NK-92 (cell line): ENCODE measurements around the gene ASPG.

ENCODE experiments used
- DNase-seq: peaks from one replicate; lab custom pipeline; 2025; ENCODE audit not compliant: unreplicated experiment; lab: John Stamatoyannopoulos, UW

Gene ASPG

DNA sequence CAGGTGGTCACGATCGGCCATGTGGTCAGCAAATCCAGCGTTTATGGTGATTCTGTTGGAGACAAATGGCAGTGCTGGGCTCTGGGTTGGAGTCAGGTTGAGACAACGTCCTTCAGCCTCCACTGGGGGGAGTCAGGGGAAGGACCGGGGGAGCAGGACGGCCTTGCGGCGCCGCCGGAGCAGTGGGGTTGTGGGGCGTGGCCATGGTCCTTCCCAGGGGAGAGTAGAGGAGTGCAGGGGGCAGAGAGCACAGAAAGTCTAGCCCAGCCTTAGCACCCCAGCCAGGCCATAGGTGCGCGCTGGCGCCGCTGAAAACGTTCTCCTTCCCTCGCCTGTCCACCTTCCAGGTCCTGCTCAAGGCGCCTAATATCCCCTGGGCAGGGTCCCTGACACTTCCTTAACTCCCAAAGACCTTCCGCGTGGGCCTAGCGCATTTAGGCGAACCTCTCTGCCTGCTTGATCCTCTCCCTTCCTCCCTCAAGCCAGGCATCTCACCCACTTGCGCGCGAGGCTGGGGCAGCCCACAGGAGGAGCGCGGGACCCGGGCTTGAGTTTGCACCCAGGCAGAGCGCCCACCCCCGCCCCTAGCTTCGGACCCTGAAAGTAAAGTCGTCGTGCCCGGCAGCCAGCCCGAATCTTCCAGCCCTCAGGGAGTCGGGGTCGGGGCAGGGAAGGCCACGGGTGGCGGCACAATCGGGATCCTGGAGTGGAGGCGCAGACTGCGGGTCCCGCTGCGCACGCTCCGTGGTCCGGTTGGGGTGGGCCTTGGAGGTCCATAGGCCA, 49.8 kb downstream of the ASPG start:
- no peak for DNase-seq

DNA sequence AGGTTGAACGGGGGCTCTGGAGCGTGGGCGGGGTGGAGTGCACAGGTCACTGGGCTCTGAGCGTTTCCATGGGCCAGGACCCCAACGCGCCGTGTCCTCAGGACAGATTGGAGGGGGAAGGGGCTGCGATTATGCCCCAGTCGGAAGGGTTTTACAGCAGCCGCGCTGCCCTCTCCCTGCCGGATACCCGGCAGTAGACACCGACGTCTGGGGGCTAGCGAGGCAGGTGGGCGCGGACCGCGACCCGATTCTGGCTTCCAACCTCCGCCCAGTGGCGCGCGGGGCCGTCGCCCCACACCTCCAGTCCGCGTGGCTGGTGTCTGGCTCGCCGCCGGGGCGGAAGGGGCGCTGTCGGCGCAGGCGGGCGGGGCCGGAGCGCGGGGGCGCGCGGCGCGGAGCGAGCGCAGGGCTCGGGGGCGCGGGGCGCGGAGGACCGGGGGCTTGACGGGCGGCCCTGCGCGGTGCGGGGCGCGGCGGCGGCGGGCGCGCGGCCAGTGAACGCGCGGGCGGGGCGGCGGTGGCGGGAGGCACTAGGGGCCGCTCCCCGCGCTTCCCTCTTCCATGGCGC, 50.5 kb downstream of the ASPG start:
- DNase-seq = no peak

DNA sequence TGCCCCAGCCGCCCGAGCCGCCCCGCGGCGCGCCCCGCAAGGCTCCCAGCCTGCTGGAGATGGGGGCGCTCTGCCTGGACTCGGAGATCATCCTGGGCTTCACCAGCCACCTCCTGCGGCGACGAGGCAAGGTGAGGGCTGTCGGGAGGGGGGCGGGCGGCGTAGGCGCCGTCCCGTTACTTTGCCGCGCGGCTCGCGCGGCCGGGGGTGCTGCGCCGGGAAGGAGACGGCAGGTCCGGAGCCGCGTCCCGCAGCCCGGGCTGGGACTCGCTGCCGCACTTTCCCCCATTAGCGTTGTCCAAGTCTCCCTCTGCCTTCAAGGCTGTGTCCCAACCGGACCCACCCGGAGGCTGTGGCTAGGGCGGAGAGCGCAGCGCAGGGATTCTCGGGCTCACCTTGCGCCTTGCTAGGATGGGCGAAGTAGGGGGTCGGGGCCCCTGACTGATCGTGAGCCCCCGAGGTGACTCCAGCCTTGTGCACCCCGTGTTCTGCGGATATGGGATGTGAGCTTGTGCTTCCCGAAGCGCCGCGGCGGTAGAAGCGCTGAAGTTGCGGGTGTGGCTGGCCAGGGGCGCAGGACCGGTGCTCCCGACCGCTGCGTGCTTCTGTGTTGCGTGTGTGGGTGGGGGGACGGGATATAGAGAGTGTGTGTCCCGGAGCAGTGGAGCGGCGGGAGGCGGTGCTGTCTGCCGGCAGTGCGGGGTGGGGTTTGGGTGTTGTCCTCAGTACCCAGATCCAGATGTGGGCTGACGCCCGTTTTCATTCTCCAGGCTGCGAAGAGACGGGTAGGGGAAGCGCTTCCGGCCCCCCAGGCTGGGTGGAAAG, 51.2 kb downstream of the ASPG start:
- no peak for DNase-seq

DNA sequence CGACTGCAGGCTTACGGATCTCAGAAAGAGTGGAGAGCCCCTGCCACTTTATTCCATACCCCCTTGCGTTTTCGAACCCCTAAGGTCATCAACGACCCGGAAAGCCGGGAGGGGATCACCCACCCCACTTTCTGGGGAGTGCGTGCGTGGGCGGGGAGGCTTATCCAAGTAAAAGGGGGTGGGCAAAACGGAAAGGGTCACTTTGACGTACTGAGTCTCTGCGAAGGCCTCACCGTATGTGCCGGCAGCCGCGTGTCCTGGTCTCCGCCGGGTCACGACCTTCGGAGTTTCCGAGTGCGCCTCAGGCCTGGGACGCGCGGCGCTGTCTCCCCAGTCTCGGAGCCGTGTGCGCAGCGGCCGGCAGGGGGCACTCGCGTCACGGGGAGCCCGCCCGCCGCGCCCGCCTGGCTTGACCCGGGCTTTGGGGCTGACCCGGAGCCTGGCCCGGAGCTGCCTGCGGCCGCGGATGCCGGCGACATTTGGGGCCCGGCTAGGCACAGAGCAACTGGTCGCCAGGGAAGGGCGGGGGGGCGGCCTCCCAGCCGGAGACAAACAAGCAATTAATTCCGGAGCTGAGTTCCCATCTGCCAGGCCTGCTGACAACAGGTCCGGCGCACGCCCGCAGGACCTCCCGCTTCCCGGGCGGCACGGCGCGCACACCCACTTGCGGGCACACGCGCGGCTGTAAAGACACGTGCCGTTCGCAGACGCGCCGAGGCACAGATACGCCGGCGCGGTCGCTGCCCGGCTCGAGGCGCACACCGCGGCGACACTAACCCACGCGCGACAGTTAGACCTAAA, 52.0 kb downstream of the ASPG start:
- no peak for DNase-seq

DNA sequence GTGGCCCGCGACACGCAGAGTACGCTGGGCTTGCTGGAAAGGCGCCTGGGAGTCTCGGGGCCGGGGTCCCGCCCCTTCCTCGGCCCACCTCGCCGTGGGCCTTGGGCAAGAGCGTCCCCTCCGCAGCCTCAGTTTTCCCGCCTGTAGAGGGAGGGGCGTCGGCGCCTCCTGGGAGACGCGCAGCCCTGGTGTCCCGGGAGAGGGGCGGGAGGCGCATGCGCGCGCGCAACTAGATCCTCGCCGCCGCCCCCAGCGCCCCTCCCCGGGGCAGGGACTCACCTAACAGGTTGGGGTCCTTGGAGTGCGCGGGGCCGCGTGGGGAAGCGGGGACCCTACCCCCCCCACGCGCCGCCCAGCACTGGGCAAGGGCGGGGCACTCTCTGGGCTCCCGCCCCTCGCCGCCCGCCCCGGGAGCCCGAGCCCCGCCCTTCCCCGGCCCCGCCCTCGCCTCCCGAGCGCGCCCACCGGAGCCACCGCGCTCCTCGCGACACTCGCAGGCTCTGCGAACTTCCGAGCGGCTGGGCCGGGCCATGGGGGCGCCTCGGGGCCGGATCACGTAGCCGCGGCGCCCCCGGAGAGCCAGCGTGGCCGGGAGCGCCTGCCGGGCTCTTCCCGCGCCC, 52.7 kb downstream of the ASPG start, which contains the start of gene KIF26A:
KIF26A (plus strand) TSS at position 490 of the 620 bp plus-strand sequence. CDS start 136 bp downstream, outside the sequence.
- DNase-seq = no peak

DNA sequence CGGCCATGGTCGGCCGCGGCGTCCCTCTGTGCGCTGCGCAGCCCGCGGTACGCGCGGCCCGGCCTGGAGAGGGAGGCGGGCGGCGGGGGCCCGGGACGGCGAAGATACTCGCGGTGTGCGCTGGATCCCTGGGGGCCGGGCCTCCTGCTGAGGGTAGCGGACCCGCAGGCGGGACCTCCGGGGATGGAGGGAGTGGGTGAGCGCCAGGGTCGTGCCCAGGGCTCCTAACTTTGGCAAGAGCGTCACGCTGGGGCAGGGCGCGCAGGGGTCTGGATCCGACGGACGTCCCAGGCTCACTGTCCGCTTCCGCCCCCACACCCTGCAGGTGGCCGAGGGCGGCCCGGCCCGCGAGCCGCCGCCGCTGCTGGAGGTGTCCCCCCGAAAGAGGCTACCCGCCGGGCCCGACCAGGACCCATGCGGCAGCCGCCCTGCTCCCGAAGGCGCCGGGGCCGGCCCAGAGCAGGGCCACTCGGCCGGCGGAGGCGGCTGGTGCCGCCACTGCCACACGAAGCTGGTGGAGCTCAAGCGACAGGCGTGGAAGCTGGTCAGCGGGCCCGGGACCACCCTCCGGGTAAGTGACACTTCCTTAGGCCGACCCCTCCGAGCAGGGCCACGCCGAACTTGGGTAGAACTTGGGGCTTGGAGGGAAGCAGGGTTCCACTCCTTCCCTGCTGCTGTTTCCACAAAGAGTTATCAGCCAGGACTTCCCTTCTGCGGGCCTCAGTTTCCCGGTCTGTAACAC, 53.4 kb downstream of the ASPG start:
- DNase-seq = no peak

DNA sequence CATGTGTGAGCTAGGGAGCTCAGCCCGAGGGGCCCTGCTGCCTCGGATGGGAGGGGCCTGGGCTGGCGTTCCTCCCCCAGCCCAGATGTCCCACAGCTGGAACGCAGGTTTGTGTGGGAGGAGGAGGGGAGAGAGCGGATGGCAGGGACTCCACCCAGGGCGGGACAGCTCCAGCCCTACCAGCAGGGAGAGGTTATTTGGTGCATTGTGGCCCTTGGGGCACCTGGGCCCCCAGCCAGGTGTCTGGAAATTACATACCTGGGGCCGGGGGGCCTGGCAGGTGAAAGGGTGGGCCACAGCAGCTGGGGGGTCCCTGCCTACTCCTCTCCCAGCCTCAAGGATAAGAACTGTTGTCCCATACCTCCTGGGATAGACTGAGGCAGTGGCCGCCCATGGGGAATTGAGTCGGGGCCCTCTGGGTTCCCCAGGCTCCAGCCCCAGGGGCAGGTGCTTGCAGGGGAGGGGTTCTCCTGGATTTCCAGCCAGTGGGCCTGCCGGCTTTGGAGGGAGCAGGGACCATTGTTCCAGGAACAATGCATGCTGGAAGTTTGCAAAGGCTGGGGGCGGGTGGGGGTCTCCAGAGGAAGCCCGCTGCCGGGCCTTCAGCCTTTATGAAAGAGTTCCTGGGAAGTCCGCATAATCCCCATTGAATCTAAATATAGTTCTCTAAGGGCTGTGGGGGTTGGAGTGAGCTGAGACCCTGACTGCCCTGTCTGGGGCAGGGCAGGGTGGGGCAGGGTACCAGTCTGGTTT, 54.1 kb downstream of the ASPG start:
- no peak for DNase-seq

DNA sequence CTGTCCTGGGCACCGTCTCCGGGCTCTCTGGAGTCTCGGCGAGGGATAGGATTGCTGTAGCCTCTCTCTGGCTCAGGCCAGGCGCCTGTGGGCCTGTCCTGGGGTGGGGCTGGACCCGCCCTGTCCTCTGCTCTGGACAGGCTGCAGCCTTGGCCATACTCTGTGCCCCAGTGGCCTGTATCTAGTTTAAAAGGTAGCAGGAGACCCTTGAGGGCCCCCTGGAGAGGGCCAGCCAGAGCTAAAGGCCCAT, 54.6 kb downstream of the ASPG start:
- DNase-seq = no peak

DNA sequence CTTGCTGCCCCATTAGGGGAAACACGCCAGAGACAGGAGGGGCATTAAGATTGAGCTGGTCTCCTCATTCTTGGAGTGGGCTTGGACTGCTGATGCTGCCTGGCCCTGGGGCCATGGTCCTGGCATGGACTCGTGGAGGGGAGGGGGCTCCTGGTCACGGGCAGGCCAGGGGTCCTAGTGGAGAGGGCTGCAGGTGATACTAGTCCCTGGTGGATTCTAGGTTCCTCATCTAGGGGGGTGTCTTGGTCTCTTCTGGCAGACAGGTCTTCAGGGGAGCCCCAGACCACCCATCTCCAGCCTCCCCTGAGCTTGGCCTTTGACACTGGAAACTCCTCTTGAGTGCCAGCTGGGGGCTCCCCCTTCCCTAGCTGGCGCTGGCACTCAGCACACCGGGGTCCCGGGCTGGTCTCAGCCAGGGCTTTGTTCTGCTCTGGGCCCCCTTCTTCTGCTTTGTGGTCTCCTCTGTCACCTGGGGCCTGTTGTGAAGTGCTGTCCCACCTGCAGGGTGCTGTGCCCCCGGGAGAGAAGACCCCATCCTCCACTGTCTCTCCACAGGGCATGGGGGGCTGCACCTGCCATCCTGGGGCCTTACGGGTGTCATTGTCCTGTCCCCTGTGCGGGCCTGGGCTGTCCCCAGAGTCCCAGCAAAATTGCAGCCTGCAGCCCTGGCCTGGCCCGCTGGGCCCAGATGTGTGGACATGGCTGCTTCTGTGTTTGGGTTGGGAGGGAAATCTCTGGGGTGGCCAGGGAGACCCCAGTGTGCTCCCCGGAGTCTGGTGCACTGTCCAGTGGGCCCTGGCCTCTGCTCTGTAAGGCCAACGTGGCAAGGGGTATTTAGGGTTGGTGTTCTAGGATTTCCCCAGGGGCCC, 55.2 kb downstream of the ASPG start:
- DNase-seq = no peak

DNA sequence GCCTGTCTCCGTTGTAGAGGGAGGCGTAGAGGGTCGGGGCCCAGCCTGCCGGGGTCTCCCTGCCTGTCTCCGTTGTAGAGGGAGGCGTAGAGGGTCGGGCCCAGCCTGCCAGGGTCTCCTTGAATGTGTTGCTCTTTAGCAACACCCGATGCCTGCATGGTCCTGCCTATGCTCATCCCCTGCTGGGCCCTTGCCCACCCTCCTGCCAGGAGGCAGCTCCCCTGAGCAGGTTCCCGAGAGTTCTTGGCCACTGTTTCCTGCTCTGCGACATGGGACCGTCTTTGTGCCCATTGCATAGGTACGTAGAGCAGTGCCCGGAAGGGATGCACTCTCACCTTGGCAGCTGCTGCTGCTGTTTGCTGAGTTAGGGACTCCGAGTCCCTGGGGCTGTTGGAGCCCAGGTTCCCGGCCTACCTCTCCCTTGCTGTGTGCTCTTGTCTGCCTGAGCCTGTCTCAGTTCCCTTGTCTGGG, 56.2 kb downstream of the ASPG start:
- no peak for DNase-seq

DNA sequence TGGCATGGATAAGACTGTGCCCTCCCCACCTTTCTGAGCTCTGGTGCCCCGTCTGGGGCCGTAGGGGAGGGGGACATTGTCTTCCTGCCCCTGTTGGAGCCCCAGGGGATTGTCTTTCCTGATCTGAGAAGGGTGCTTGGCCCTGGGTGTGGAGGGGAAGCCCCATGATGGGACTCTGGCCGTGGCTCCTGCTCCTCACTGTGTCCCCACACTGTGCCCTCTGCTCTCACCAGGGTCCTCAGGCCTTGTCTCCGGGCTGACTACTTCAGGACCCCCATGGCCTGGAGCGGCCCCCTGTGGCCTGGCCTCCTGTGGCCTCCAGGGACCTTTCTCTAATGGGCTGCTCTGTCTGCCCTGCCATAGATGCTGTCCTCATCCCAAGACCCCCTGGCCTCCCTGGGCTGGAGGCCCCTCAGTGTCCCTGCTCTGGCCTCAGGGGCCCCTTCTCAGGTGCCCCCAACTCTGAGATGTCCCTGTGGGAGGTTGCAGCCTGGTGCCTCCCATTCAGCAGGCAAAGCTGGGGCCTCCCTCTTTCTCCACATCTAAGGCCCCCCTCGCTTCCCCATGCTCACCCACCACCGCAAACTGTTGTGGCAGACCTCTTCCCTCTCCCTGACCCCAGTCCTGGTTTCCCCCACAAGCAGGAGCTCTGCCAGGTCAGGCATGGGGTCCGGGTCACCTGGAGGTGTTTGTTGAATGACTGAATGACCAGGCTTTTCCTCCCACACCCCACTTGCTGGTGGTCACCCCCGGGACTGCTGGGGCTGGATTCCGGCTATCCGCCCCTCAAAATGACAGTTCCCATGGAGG, 56.8 kb downstream of the ASPG start:
- DNase-seq = no peak

DNA sequence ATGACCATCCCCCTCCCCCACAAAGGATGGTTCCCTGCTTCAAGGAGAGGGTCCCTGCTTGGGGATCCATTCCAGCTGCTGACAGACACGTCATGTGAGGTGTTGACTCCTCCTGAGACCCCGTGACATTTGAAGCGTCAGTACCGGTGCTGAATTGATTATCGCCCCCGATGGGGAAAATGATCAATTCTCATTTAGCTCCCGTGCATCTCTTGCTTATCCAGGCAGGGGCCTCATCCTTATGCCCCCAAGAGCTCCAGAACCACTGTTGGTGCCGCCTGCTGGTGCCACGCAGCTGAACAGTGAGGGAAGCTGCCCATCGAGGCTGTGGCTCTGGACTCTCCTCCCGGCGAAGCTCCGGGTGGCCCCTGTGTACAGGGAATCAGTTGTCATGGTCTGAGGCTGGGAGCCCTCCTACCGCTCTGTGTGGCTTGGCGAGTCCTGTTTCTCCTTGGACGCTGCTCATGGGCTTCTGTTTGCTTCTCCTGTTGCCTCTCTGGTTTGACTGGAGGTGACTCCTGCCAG, 57.5 kb downstream of the ASPG start:
- no peak for DNase-seq

DNA sequence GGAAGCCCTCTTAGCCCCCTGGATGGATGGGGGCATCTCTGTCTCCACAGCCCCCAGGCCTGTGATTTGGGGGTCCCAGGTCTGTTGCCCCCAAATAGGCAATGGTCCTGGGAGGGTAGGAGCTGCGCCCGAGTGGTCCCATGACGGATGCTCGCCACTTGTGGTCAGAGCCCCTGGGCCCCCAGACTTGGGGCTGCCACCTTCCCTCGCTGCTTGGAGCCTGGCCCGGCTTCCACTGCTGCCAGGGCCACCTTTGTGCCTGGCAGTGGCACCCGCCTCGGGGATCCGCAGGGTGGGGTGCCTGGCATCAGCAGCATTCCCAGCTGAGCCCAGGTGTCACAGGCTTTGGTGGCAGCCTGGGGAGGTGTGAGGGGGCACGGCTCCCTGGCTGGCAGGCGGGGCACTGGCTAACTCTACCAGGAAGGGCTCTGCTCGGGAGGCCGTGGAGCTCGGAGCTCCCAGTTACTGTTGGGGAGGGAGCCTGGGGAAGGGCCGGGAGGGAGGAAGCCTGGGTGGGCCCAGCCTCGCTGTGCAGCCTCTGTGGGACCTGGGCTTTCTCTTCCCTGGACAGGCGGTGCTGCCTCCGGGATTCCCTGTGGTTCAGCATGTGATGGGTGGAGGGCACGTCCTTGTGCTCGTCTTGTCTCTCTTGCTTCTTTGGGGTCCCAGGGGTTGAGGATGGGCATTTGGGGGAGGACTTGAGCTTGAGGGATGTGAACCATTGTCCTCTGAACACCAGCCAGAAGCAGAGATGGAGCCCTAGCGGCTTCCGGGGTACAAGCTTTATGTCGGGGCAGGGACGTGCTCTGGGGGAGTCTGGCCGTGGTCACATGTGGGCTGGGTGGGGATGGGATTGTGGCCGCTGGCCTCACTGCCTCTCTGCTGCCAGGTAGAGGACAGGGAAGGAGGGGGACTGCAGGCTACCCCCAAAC, 58.3 kb downstream of the ASPG start:
- DNase-seq = no peak

DNA sequence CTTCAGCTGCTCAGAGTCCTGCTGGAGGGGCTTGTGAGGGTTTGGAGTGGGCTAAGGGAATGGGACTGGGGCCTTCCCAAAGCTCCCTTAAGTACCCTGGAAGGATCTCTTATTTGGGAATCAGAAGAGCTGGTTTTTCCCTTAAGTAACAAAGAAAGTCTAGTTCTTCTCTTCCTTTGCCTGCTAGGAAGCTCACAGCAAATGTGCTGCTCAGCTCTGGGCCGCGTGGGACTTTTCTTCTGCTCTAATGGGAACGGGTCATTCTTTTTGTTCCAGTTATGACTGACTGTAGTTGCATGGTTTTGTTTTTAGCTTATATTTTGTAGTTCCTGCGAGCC, 58.9 kb downstream of the ASPG start:
- no peak for DNase-seq

DNA sequence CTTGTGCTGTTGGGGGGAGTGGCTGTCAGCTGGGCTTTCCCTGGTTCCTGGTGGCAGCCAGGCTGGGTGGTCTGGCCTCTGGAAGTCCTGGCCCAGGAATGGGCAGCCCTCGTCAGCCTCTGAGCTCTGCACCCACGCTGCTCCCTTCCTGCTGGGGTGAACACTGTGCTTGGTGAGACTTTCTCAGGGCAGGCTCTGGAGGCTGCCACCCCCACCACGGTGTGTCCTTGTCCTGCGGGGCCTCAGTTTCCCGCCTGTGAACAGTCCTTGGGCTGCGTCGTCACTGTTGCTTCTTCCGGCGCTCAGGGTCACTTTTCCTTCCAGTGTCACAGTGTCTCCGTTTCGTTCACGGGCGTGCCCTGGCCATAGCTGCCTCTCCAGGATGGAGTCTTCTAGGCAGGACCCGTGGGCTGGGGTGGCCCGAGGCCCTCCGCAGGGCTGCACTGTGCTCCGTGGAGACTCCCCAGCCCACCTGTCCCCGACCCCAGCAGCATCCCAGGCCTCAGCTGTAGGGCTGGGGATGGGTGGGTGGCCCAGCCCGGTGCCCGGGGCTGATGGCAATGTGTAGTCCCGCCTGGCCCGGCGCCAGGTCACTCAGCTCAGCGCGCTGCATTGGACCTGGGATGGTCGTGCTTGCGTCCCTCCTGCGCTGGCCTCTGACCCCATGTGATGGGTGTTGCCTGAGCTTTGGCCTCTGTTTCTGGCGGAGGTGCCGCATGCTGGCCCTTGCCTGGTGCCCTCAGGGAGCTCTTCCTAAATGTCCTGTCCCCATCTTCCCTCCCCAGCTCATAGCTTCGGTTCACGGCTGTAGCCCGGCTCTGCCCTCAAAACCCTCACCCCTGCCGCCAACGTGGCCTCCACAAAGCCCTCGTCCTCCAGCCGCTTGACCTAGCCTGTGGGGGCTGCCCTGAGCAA, 59.7 kb downstream of the ASPG start:
- no peak for DNase-seq
